Measurements from ENCODE around the gene TMEM60. TPM values are rescaled to one million over a fixed set of nuclear protein-coding genes. Genes with fewer than 3 reads are reported as not detected.

TMEM60 gene
- total RNA-seq, 4 donors from 2014 or later = 0.51 to 27.6 (median 9.0) TPM

DNA sequence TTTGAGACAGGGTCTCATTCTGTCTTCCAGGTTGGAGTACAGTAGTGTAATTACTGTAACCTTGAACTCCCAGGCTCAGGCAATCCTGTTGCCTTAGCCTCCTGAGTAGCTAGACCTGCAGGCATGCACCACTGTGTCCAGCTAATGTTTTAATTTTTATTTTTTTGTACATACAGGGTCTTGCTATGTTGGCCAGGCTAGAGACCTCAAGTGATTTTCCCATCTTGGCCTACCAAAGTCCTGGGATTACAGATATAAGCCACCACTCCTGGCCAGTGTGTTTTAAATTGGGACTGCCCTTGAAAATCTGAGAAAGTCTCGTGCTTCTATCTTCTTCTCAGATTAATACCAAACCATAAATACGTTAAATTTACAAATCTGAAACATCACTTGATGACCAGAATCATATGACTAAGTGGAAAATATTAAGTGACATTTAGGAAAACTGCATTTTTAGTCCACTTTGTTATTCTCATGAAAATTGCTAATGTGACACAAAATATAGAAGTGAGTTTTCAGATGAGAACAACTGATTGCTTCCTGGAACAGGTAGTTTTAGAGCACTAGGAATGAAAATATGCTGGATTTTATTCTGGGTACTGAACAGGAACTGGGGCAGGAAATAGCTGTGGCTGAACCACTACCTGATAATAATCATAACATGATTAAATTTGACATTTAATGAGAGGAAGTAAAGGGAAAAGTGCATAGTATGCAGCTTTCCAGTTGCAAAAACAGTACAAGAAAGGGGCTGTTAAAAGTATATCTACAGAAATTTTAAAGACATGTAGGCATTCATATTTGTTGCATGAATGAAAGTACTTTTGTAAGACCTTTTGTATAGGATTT is 4.5 kb upstream of the TMEM60 start:
- Histone ChIP-seq H3K36me3 (no peaks in the 10 kb centered on the region), H3K27ac (no peak overlapping the region), H3K4me1 (peaks cover 0 to 5% of the 10 kb centered on the region in 2 donors), H3K4me3 (no peak overlapping the region), H3K9me3 (no peaks in the 10 kb centered on the region), H3K27me3 (no peaks in the 10 kb centered on the region)
- TF ChIP-seq POLR2A (IDR thresholded peaks at IDR 0.05) = no peak
- TF ChIP-seq, protein P1, sequence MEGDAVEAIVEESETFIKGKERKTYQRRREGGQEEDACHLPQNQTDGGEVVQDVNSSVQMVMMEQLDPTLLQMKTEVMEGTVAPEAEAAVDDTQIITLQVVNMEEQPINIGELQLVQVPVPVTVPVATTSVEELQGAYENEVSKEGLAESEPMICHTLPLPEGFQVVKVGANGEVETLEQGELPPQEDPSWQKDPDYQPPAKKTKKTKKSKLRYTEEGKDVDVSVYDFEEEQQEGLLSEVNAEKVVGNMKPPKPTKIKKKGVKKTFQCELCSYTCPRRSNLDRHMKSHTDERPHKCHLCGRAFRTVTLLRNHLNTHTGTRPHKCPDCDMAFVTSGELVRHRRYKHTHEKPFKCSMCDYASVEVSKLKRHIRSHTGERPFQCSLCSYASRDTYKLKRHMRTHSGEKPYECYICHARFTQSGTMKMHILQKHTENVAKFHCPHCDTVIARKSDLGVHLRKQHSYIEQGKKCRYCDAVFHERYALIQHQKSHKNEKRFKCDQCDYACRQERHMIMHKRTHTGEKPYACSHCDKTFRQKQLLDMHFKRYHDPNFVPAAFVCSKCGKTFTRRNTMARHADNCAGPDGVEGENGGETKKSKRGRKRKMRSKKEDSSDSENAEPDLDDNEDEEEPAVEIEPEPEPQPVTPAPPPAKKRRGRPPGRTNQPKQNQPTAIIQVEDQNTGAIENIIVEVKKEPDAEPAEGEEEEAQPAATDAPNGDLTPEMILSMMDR (IDR thresholded peaks at IDR 0.05) = no peak
- DNase-seq = no peak
- intact Hi-C loops (cut with DNase I; ENCODE audit: low total_unique reads) = no loop called here

DNA sequence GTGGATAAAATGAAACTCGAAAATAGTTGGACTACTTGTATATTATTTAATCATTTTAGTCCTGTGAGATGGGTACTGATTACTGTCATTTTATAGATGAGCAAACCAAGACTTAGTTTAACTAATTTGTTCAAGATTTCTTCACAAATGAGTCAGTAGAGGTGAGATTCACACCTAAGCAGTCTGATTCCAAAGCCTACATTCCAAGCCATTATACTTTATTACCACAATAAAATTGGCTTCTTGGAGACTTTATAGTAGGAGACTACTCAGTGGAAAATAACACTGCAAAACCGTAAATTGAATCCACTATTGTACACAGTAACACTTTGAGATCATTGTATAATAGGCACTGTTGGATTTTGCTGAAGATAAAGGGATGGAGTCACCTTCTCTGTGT is 2.5 kb upstream of the TMEM60 start:
- Histone ChIP-seq H3K27me3 (no peaks in the 10 kb centered on the region), H3K36me3 (no peaks in the 10 kb centered on the region), H3K4me1 (peaks cover 0 to 5% of the 10 kb centered on the region in 2 donors), H3K27ac (no peak overlapping the region), H3K9me3 (no peaks in the 10 kb centered on the region), H3K4me3 (no peak overlapping the region)
- intact Hi-C loops (cut with DNase I; ENCODE audit: low total_unique reads) = no loop called here
- TF ChIP-seq, protein P1 (IDR thresholded peaks at IDR 0.05) = no peak
- no peak for TF ChIP-seq POLR2A (IDR thresholded peaks at IDR 0.05)
- no peak for DNase-seq

DNA sequence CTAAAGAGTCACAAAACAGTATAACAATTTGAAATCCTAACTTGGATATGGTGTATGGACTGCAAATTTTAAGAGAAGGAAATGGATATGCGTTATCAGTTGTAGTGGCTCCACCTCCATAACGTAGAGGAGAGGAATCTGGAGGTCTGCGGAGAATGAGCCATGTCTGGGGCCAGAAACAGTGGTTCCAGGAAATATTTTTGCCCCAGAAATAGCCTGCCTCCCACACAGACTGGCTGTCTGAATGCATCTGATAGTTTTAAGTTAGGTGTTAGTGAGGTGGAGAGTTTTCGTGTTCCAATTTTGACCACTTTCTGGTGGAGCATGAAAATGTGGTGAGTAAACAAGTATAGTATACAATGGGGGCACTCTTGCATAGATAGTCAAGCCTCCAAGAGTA is 1.9 kb upstream of the TMEM60 start:
- no peaks in the 10 kb centered on the region for H3K36me3 ChIP-seq
- TF ChIP-seq POLR2A (IDR thresholded peaks at IDR 0.05) = no peak
- TF ChIP-seq, protein P1 (IDR thresholded peaks at IDR 0.05) = no peak
- peaks cover 0 to 5% of the 10 kb centered on the region in 2 donors for H3K4me1 ChIP-seq
- no peak overlapping the region for H3K4me3 ChIP-seq
- H3K9me3 ChIP-seq = no peaks in the 10 kb centered on the region
- H3K27me3 ChIP-seq = no peaks in the 10 kb centered on the region
- H3K27ac ChIP-seq = peak overlapping the region in 1 of 2 donors; percentile 93
- no peak for DNase-seq
- intact Hi-C loops (cut with DNase I; ENCODE audit: low total_unique reads) = no loop called here

DNA sequence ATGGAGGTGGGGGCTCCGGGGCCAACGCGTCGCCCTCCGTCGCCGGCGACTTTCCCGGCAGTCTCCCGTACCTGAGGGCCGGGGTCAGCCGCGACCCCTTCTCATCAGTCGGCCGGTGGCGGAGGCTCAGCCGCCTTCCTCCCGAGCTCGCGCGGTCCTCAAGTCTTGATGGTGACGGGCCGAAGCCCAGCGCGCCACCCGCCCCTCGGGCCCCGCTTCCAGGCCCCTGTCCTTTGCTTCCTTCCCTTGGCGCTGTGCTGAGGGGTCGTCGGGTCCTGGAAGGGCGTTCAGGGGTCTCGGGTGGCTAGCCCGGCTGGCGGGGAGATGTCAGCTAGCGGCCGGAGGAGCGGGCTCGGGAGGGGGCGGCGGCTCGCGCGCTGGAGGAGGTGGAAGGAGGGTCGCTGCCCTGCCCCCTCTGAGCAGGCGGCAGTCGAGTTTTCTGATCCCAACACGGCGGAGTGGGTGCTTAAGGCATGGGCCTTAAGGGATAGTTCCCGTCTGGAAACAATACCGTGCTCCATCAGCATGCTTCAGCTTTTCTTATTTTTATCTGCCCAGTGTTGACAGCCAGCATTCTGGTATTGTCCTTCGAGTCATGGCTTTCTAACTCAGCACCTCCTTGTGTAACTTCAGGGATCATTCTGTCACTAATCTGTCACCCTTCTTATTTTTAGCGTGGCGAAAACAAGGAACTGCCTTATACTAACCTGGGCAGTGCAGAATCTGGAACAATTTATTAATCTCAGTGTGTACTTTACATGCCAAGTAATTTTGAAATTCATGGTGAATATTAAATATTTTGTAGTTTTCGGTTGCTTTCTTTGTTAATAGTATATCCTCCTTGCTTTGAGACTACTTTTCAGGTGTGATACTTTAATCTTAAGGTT is 1.1 kb upstream of the TMEM60 start:
- no peaks in the 10 kb centered on the region for H3K27me3 ChIP-seq
- peak; percentile 33 to 45 for DNase-seq
- H3K36me3 ChIP-seq = no peaks in the 10 kb centered on the region
- peak overlapping the region; percentile 62 to 75 for H3K4me3 ChIP-seq
- intact Hi-C loops (cut with DNase I; ENCODE audit: low total_unique reads) = no loop called here
- no peaks in the 10 kb centered on the region for H3K9me3 ChIP-seq
- TF ChIP-seq, protein P1 (IDR thresholded peaks at IDR 0.05) = no peak
- TF ChIP-seq POLR2A (IDR thresholded peaks at IDR 0.05) = no peak
- H3K4me1 ChIP-seq = peaks cover 0 to 5% of the 10 kb centered on the region in 2 donors
- H3K27ac ChIP-seq = peak overlapping the region; percentile 85 to 93
